CD4-positive, alpha-beta T cell treated with Interleukin-4 for 1 hour (primary cell): ENCODE measurements around the gene TAGLN3.
"Not testable (repeated sequence)": the region's sequence is repeated elsewhere in the genome, so short reads cannot be mapped to it uniquely, and the experiment has no call there.

Experiments used
- DNase-seq, 2 donors: peaks; one replicate each; pipeline ENCODE4 v3.0.0-alpha.2; 2020 to 2022

Gene TAGLN3

GRCh38 chr3:112011376-112011940 lies 12.7 kb downstream of the TAGLN3 start:
- DNase-seq = no peak

DNA sequence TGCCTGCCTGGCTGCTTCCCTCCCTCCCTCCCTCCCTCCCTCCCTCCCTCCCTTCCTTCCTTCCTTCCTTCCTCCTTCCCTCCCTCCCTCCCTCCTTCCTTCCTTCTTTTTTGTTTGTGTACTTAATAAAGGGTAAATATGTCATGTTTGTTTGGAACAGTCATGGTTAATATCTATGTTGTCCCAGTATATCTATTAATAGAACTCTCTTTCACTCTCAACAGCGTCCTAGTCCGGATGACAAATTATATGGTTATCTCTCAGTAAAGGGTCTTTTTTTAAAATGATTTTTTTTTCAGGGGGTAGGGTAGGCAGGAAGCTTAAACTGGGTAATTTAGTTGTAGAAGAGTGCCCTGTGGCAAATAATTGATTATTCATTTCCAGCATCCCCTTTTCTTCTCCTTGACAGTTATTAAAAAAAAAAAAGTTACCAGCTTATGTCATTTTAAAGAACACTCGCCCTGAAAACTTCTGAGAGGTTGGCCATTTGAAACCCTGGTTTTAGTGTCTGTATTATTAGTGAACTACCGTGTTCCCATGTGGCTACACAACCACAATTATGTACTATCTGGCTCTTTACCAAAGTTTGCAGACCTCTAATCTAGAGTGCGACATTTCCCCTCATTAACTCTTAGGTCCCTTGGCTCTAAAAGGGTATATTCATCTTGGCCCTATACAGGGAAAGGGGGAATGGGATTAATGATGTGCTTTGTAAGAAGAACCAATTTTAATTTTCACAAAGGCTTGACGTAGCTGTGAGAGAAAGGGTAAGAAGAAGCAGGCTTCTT lies 13.7 kb downstream of the TAGLN3 start:
- no peak for DNase-seq

GRCh38 chr3:112013058-112013783 lies 14.5 kb downstream of the TAGLN3 start:
- peak; percentile 51 to 63 for DNase-seq

GRCh38 chr3:112013784-112014143 lies 15.0 kb downstream of the TAGLN3 start:
- DNase-seq = no peak

DNA sequence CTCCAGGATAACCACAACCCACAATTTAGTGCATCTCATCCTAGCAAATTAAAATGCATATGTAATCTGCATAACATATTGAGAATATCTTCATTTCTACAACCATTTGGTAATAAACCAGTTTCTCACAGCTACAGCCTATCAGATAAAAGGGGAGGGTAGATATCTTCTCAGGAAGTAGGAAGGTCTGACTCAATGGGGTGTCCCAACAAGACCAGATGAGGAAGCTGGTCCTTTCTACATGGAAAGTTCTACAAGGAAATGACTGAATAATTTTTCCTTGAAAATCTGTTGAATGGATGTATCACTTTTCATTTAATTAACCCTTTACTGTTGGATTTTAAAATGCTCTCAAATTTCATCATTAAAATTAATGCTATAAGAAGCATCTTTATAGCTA lies 18.4 kb downstream of the TAGLN3 start:
- no peak for DNase-seq

DNA sequence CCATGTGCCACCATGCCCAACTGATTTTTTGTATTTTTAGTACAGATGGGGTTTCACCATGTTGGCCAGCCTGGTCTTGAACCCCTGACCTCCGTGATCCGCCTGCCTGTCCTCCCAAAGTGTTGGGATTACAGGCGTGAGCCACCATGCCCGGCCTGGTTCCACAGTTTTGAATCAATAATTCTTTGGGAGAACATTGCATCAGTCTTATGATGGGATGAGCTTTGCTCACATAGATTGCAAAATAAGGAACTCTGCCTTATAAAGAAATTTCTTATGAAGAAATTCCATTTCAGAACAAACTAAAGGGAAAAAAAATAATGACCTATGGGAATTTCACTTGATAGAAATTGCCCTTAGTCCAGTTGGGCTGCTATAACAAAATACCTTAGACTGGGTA lies 20.0 kb downstream of the TAGLN3 start:
- DNase-seq = no peak

- DNase-seq = no peak
These were observed 21.0 kb downstream of the TAGLN3 start for GRCh38 chr3:112019716-112020115.

DNA sequence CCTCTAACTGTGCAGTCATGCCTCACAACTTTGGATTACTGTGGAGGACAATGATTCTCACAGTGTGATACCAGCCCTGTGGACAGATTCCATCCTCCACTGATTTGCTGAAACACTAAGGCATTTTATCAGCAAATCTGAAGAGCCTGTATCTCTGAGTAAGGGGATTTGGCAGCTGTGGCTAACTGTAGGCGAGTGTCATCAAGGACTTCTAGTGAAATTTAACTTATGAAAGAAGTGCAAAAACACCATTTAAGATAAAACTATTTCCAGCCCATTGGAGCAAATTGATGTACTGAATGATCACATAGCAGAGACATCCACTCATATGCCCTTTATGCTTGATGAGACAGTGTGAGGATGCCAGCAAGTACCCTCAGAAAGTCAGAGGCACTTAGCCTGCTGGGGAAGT lies 22.0 kb downstream of the TAGLN3 start:
- no peak for DNase-seq

DNA sequence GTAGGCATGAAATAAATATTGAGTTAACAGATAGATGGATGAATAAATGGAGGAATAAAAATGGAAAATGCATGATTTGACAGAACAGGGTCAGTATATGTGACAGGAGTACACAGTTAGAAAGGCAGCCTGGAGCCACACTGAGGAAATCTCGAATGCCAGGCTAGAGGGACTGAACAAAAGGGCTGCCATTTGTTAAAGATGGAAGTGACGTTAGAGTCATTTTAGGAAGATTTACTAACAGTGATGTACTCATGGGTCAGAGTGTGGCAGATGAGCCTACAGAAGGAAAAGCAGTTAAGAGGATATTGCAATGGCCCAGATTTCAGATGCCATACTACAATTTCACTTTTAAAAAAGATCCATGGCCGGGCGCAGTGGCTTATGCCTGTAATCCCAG lies 28.4 kb downstream of the TAGLN3 start:
- no peak for DNase-seq

DNA sequence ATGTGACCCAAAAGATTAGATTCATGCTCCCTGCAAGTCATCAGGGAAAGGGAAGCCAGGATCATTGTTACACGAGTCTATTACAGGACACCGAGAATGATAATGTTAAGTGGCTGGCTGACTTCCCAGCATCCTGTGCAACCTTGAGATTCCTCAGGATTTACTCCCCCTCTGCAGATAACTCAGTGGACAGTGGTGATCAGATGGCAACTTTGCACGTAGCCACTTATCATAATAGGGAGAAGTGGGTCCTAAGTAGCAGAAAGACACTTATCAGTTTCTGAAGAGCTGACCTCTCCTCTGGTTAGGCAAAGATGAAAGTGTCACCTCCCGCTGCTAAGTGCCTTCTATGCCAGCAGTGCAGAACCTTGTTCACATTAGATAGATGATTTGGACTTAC lies 29.1 kb downstream of the TAGLN3 start:
- DNase-seq = no peak

DNA sequence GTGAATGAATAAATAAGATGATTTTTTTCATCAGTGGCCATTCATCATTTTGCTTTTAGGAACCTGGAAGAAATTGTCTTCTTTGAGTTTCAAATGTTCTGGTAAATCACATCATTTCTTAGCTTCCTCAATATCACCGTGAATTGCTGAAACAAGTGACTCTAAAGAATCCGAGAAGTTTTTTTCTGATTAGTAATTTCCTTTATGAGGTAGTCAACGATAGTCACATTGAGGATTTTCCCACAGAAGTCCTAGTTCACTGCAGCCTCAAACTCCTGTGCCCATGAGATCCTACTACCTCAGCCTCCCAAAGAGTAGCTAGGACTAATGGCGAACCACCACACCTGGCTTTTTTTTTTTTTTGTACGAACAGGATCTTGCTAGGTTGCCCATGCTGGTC lies 32.2 kb downstream of the TAGLN3 start:
- no peak for DNase-seq

- no peak for DNase-seq
These were observed 33.5 kb downstream of the TAGLN3 start for GRCh38 chr3:112032098-112032731.

DNA sequence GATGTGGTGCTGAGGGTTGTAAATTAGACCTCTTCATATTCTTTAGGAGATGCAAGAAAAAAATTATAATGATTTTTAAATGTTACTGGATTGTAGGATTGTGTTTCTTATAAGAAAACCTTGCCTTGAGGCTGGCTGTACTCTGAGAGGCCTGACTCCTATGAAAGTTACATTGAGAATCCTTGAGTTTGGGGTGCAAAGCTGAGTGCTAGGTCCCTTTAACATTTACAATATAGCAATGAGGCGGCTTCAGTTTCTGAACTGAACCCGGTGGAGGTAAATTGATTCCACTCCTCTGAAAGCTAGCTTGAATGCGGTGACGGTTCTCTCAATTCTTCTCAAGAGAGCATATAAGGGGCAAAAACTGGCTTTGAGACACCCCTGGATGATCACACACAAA lies 35.7 kb downstream of the TAGLN3 start, which contains the start of gene TMPRSS7:
Gene TMPRSS7 (plus strand): TSS at position 301 of the 400 bp plus-strand sequence. CDS start 110 bp downstream, outside the sequence.
- no peak for DNase-seq

- DNase-seq = no peak
These were observed 36.5 kb downstream of the TAGLN3 start for GRCh38 chr3:112035241-112035640.

- DNase-seq = not testable (repeated sequence)
These were observed 38.5 kb downstream of the TAGLN3 start for GRCh38 chr3:112037194-112037593.

- DNase-seq = no peak
These were observed 40.1 kb downstream of the TAGLN3 start for GRCh38 chr3:112038863-112039262.

GRCh38 chr3:112041321-112041720 lies 42.6 kb downstream of the TAGLN3 start:
- DNase-seq = no peak

DNA sequence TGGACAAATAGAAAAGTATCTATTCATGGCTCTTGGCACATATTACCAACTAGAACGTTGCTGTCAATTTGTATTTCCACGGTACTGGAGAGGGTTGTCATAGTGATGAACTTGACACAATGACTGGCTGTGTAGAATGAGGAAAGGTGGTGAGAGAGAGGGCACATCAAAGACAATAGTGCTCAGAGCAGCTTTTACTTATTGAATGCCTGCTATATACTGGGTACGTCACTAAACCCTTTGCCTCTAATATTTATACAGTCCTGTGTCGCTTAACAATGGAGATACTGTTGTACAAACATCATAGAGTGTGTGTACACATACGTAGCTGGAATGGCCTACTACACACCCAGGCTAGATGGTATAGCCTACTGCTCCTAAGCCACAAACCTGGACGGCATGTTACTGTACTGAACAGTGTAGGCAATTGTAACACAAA lies 44.1 kb downstream of the TAGLN3 start:
- DNase-seq = no peak

DNA sequence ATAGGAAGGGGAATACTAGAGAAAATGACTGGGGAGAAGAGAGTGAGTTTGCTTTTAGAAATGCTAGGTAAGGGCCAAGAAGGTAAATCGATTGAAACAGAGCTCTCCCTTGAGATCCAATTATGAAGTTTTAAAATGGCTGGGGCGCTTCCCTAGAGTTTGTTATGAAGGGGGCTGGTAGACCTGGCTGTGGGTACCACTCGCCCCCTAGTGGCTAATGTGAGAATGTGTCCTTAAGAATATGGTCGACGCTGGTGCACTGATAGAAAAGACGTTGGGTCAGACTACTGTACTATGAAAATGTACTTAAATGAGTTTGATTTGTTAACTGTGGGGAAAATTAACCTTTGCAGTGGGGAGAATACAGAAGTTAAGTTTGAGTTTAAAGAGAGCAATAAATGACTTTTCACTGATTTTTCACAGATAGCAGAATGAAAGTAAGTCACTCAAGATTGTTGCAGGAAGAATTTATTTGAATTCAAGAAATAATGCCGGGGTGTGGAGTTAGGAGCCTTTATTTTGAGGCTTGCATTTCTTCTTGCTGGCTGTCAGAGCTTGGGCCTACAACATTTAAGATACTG lies 45.0 kb downstream of the TAGLN3 start:
- DNase-seq = peak; percentile 55 to 67

DNA sequence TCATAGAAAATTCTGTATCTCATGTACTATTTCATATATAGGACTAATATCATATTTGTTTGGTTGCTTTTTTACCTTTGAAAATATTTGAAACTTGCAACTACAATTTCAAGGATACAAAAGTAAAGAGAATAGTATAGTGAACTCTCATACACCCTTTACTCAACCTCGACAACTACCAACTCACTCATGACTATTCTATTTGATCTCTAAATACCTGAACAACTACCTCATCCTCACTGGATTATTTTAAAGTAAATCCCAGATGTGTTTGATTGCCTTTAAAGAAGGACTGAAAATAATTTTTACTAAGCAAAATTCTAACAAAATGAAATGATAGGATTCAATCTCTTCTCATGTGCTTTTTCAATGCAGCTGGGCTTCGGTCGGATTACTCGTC lies 47.9 kb downstream of the TAGLN3 start:
- no peak for DNase-seq

GRCh38 chr3:112047264-112047663 lies 48.5 kb downstream of the TAGLN3 start:
- no peak for DNase-seq

DNA sequence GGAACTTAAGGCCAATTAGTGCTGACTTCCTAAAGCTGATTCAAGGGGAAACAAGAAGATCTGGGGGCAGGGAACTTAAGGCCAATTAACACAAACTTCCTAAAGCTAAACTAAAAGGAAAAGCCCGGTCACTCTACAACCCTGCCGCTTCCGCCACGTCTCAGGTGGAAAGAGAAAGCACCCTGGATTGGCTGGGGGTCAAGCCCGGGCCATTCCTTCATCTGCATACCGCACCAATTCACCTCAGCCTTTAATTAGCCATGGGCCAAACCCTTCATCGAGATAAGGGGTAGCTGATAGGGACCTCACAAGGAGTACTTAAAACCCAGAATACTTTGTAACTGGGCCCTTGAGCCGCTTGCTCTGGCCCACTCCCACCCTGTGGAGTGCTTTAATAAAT lies 50.2 kb downstream of the TAGLN3 start:
- DNase-seq = no peak

DNA sequence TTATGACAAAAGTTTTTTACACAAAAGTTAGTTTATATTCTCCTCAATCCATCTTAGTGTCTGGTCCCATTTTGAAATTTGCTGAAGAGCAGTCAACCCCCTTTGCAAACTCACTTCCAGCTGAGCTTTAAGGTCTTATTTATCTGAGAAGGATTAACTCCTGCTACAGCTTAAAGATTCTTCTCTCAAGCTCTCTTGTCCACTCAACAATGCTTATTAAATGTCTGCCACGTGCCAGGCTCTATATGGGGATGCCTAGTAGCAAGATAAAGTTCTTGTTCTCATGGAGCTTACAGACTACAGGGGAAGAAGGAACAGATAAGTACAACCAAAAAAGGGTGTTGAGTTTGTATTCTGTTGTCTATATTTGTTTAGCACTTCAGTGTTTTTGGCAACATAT lies 54.5 kb downstream of the TAGLN3 start:
- no peak for DNase-seq
